ENCODE measurements around the gene FMN1.

Gene FMN1

DNA sequence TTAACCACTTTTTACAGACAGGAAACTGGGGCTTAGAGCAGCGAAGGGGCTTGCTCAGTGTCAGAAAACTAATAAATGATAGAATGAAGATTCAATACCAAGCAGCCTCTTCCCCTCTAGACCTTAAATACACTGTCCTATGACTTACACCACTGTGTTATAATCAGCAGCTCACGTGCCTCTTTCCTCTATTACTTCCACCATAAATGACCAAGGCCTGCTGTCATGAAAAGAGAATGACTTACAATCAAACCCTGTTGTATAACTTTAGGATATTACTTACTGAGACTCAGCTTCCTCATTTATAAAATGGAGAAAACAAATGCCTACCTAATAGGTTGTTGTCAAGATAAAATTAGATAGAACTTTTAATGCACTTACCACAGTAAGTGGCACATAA lies 11.6 kb downstream of the FMN1 start:
- Histone ChIP-seq H3K27me3 (ENCODE audit: control insufficient read depth in 1 of 2, insufficient read depth in 2 of 2, low read length in 2 of 2) (no peaks in the 10 kb centered on the region), H3K4me1 (ENCODE audit: control insufficient read depth in 1 of 2, insufficient read depth in 2 of 2, low read length in 2 of 2) (no peaks in the 10 kb centered on the region), H3K9ac (ENCODE audit: low read depth in 1 of 2, low read length in 2 of 2) (no peak overlapping the region)

GRCh38 chr15:33182278-33182905 lies 12.1 kb downstream of the FMN1 start:
- H3K4me1 ChIP-seq (ENCODE audit: control insufficient read depth in 1 of 2, insufficient read depth in 2 of 2, low read length in 2 of 2): no peaks in the 10 kb centered on the region
- H3K27me3 ChIP-seq (ENCODE audit: control insufficient read depth in 1 of 2, insufficient read depth in 2 of 2, low read length in 2 of 2): no peaks in the 10 kb centered on the region
- H3K9ac ChIP-seq (ENCODE audit: low read depth in 1 of 2, low read length in 2 of 2): no peak overlapping the region
- no peak overlapping the region for H3K4me3 ChIP-seq (ENCODE audit: low read depth in 1 of 2, low read length in 2 of 2)
- no peaks in the 10 kb centered on the region for H3K36me3 ChIP-seq (ENCODE audit: control insufficient read depth in 1 of 2, insufficient read depth in 2 of 2, low read length in 2 of 2)
- no peak overlapping the region for H3K27ac ChIP-seq (ENCODE audit: low read depth, low read length)
- H3K9me3 ChIP-seq (ENCODE audit: control insufficient read depth in 1 of 2, low read length in 2 of 2): no peaks in the 10 kb centered on the region

More for the DNA sequence above, 11.6 kb downstream of the FMN1 start:
- Histone ChIP-seq H3K4me3 (ENCODE audit: low read depth in 1 of 2, low read length in 2 of 2) (no peak overlapping the region), H3K27ac (ENCODE audit: low read depth, low read length) (no peak overlapping the region), H3K9me3 (ENCODE audit: control insufficient read depth in 1 of 2, low read length in 2 of 2) (no peaks in the 10 kb centered on the region), H3K36me3 (ENCODE audit: control insufficient read depth in 1 of 2, insufficient read depth in 2 of 2, low read length in 2 of 2) (no peaks in the 10 kb centered on the region)

GRCh38 chr15:33179874-33180273 lies 14.6 kb downstream of the FMN1 start:
- Histone ChIP-seq H3K9ac (ENCODE audit: low read depth in 1 of 2, low read length in 2 of 2) (no peak overlapping the region), H3K27me3 (ENCODE audit: control insufficient read depth in 1 of 2, insufficient read depth in 2 of 2, low read length in 2 of 2) (no peaks in the 10 kb centered on the region), H3K4me3 (ENCODE audit: low read depth in 1 of 2, low read length in 2 of 2) (no peak overlapping the region), H3K9me3 (ENCODE audit: control insufficient read depth in 1 of 2, low read length in 2 of 2) (no peaks in the 10 kb centered on the region), H3K4me1 (ENCODE audit: control insufficient read depth in 1 of 2, insufficient read depth in 2 of 2, low read length in 2 of 2) (no peaks in the 10 kb centered on the region), H3K27ac (ENCODE audit: low read depth, low read length) (no peak overlapping the region), H3K36me3 (ENCODE audit: control insufficient read depth in 1 of 2, insufficient read depth in 2 of 2, low read length in 2 of 2) (no peaks in the 10 kb centered on the region)

DNA sequence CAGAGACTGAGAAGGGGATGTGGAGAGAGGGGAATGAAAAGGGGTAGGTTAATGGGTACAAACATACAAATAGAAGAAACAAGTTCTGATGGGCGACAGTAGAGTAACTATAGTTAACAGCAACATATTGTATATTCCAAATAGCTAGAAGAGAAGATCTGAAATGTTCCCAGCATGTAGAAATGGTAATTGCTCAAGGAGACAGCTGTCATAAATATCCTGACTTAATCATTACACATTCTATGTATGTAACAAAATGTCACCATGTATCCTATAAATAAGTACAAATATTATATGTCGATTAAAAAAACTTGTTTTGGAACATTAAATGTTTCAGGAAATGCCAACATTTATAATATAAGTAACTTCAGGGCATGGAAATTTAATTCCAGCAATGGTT lies 23.3 kb downstream of the FMN1 start:
- Histone ChIP-seq H3K9me3 (ENCODE audit: control insufficient read depth in 1 of 2, low read length in 2 of 2) (no peaks in the 10 kb centered on the region), H3K27me3 (ENCODE audit: control insufficient read depth in 1 of 2, insufficient read depth in 2 of 2, low read length in 2 of 2) (no peaks in the 10 kb centered on the region)

GRCh38 chr15:33169625-33170024 lies 24.9 kb downstream of the FMN1 start:
- H3K36me3 ChIP-seq (ENCODE audit: control insufficient read depth in 1 of 2, insufficient read depth in 2 of 2, low read length in 2 of 2): no peaks in the 10 kb centered on the region
- H3K27me3 ChIP-seq (ENCODE audit: control insufficient read depth in 1 of 2, insufficient read depth in 2 of 2, low read length in 2 of 2): no peaks in the 10 kb centered on the region
- H3K27ac ChIP-seq (ENCODE audit: low read depth, low read length): no peak overlapping the region
- no peaks in the 10 kb centered on the region for H3K4me1 ChIP-seq (ENCODE audit: control insufficient read depth in 1 of 2, insufficient read depth in 2 of 2, low read length in 2 of 2)
- H3K4me3 ChIP-seq (ENCODE audit: low read depth in 1 of 2, low read length in 2 of 2): no peak overlapping the region
- H3K9me3 ChIP-seq (ENCODE audit: control insufficient read depth in 1 of 2, low read length in 2 of 2): no peaks in the 10 kb centered on the region
- H3K9ac ChIP-seq (ENCODE audit: low read depth in 1 of 2, low read length in 2 of 2): no peak overlapping the region

More for the DNA sequence above, 23.3 kb downstream of the FMN1 start:
- Histone ChIP-seq H3K36me3 (ENCODE audit: control insufficient read depth in 1 of 2, insufficient read depth in 2 of 2, low read length in 2 of 2) (no peaks in the 10 kb centered on the region), H3K27ac (ENCODE audit: low read depth, low read length) (no peak overlapping the region), H3K4me3 (ENCODE audit: low read depth in 1 of 2, low read length in 2 of 2) (no peak overlapping the region), H3K4me1 (ENCODE audit: control insufficient read depth in 1 of 2, insufficient read depth in 2 of 2, low read length in 2 of 2) (no peaks in the 10 kb centered on the region), H3K9ac (ENCODE audit: low read depth in 1 of 2, low read length in 2 of 2) (no peak overlapping the region)

DNA sequence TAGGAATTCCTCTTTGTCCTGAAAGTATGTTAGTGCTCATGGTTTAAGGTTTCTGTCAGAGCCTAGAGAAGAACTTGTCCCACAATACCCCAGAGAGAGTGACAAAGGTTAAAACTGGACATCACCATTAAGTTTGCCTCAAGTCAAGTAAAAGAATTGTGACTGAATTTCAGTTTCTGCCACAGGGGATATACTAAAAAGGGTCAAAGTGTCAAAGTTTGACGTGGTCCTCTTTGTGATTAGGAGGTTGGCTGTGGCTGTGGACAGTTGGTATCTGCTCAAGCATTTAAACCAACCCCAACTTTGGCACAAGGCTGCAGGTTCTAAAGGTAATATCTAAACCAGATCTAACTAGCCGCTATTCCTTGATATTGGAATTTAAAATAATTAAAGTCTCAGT lies 26.1 kb downstream of the FMN1 start:
- H3K4me3 ChIP-seq (ENCODE audit: low read depth in 1 of 2, low read length in 2 of 2): no peak overlapping the region
- H3K4me1 ChIP-seq (ENCODE audit: control insufficient read depth in 1 of 2, insufficient read depth in 2 of 2, low read length in 2 of 2): no peaks in the 10 kb centered on the region
- H3K9ac ChIP-seq (ENCODE audit: low read depth in 1 of 2, low read length in 2 of 2): no peak overlapping the region
- no peaks in the 10 kb centered on the region for H3K9me3 ChIP-seq (ENCODE audit: control insufficient read depth in 1 of 2, low read length in 2 of 2)
- H3K27me3 ChIP-seq (ENCODE audit: control insufficient read depth in 1 of 2, insufficient read depth in 2 of 2, low read length in 2 of 2): no peaks in the 10 kb centered on the region
- H3K27ac ChIP-seq (ENCODE audit: low read depth, low read length): no peak overlapping the region
- H3K36me3 ChIP-seq (ENCODE audit: control insufficient read depth in 1 of 2, insufficient read depth in 2 of 2, low read length in 2 of 2): no peaks in the 10 kb centered on the region

DNA sequence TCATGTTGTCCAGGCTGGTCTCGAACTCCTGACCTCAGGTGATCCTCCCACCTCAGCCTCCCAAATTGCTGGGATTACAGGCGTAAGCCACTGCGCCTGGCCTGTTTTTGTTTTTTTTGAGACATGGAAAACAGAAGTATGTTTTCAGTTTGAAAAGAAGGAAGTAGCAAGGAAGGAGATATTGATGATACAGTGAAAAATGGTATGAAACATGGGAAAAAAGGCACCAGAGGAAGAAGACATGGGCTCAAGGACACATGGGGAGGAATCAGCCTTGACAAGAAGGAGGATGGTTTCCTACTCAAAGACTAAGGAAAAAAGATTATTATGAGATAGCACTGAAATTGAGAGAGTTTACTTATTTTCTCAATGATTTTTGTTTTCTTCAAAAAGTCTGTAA lies 30.7 kb downstream of the FMN1 start:
- H3K9me3 ChIP-seq (ENCODE audit: control insufficient read depth in 1 of 2, low read length in 2 of 2): no peaks in the 10 kb centered on the region
- no peaks in the 10 kb centered on the region for H3K36me3 ChIP-seq (ENCODE audit: control insufficient read depth in 1 of 2, insufficient read depth in 2 of 2, low read length in 2 of 2)
- H3K4me1 ChIP-seq (ENCODE audit: control insufficient read depth in 1 of 2, insufficient read depth in 2 of 2, low read length in 2 of 2): peaks cover 0 to 2% of the 10 kb centered on the region in 2 donors
- H3K4me3 ChIP-seq (ENCODE audit: low read depth in 1 of 2, low read length in 2 of 2): no peak overlapping the region
- no peak overlapping the region for H3K9ac ChIP-seq (ENCODE audit: low read depth in 1 of 2, low read length in 2 of 2)
- no peaks in the 10 kb centered on the region for H3K27me3 ChIP-seq (ENCODE audit: control insufficient read depth in 1 of 2, insufficient read depth in 2 of 2, low read length in 2 of 2)
- H3K27ac ChIP-seq (ENCODE audit: low read depth, low read length): no peak overlapping the region

GRCh38 chr15:33161209-33161608 lies 33.3 kb downstream of the FMN1 start:
- Histone ChIP-seq H3K4me1 (ENCODE audit: control insufficient read depth in 1 of 2, insufficient read depth in 2 of 2, low read length in 2 of 2) (peaks cover 0 to 2% of the 10 kb centered on the region in 2 donors), H3K9me3 (ENCODE audit: control insufficient read depth in 1 of 2, low read length in 2 of 2) (no peaks in the 10 kb centered on the region), H3K27ac (ENCODE audit: low read depth, low read length) (no peak overlapping the region), H3K27me3 (ENCODE audit: control insufficient read depth in 1 of 2, insufficient read depth in 2 of 2, low read length in 2 of 2) (no peaks in the 10 kb centered on the region), H3K36me3 (ENCODE audit: control insufficient read depth in 1 of 2, insufficient read depth in 2 of 2, low read length in 2 of 2) (no peaks in the 10 kb centered on the region), H3K4me3 (ENCODE audit: low read depth in 1 of 2, low read length in 2 of 2) (no peak overlapping the region), H3K9ac (ENCODE audit: low read depth in 1 of 2, low read length in 2 of 2) (no peak overlapping the region)

DNA sequence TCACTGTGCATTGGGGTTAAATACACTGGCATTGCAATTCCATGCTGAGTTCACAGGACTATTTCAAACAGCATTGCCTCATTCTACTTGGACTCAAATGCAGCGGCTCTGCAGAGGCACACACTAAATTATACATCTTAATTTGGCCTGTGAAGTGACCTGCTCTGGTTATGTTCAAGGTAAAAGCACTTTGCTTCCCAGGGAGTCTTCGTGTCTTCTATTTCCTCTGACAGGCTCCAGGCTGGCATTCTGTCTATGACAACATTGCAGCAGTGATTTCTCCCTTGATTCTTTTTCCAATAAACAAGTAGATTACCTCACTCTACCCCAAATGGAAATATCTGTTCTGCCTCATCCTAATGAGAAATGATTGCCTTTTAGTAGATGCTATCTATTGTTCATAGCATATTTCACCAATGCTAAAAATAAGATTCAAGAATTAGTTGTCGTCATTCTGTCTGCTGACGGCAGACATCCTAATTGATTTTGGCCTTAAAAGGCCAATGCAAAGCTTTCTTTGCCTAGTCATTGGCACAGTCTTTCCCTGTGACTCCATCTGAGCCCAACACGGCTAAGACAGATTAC lies 33.8 kb downstream of the FMN1 start:
- no peak overlapping the region for H3K4me3 ChIP-seq (ENCODE audit: low read depth in 1 of 2, low read length in 2 of 2)
- no peak overlapping the region for H3K27ac ChIP-seq (ENCODE audit: low read depth, low read length)
- H3K9ac ChIP-seq (ENCODE audit: low read depth in 1 of 2, low read length in 2 of 2): no peak overlapping the region
- H3K9me3 ChIP-seq (ENCODE audit: control insufficient read depth in 1 of 2, low read length in 2 of 2): no peaks in the 10 kb centered on the region
- peaks cover 0 to 2% of the 10 kb centered on the region in 2 donors for H3K4me1 ChIP-seq (ENCODE audit: control insufficient read depth in 1 of 2, insufficient read depth in 2 of 2, low read length in 2 of 2)
- H3K27me3 ChIP-seq (ENCODE audit: control insufficient read depth in 1 of 2, insufficient read depth in 2 of 2, low read length in 2 of 2): no peaks in the 10 kb centered on the region
- H3K36me3 ChIP-seq (ENCODE audit: control insufficient read depth in 1 of 2, insufficient read depth in 2 of 2, low read length in 2 of 2): no peaks in the 10 kb centered on the region

GRCh38 chr15:33159726-33160453 lies 34.6 kb downstream of the FMN1 start:
- H3K9me3 ChIP-seq (ENCODE audit: control insufficient read depth in 1 of 2, low read length in 2 of 2): no peaks in the 10 kb centered on the region
- no peaks in the 10 kb centered on the region for H3K36me3 ChIP-seq (ENCODE audit: control insufficient read depth in 1 of 2, insufficient read depth in 2 of 2, low read length in 2 of 2)
- H3K4me1 ChIP-seq (ENCODE audit: control insufficient read depth in 1 of 2, insufficient read depth in 2 of 2, low read length in 2 of 2): peaks cover 0 to 2% of the 10 kb centered on the region in 2 donors
- no peaks in the 10 kb centered on the region for H3K27me3 ChIP-seq (ENCODE audit: control insufficient read depth in 1 of 2, insufficient read depth in 2 of 2, low read length in 2 of 2)
- no peak overlapping the region for H3K9ac ChIP-seq (ENCODE audit: low read depth in 1 of 2, low read length in 2 of 2)
- no peak overlapping the region for H3K27ac ChIP-seq (ENCODE audit: low read depth, low read length)
- H3K4me3 ChIP-seq (ENCODE audit: low read depth in 1 of 2, low read length in 2 of 2): no peak overlapping the region

All from duodenal mucosa (tissue), 2 donors.